HCT116 (cell line): ENCODE measurements around the gene FKBP4. TPM values are rescaled to one million over a fixed set of nuclear protein-coding genes. Genes with fewer than 3 reads are reported as not detected.

Experiments used
- ATAC-seq: fragments of 200-7000 bp; cut with Tn5 transposase; 2 replicates; pipeline ENCODE4 v1.9.1; 2020; ENCODE audit warnings: mild to moderate bottlenecking, moderate library complexity
- BruUV-seq: library from RNA; stranded (reverse); fragments of 400-500 nt; replicated peaks from 2 replicates; lab custom pipeline; 2021; lab: Mats Ljungman, UMichigan
- CTCF ChIA-PET: fragments of 300-600 bp; sonication (Branson Sonifier 250); formaldehyde crosslinking; loops from one replicate; lab custom pipeline; 2021; ENCODE audit warnings: antibody characterized with exemption; lab: Charles Lee
- POLR2A ChIA-PET: fragments of 300-600, 350-600 bp; sonication (Branson Sonifier 250); formaldehyde crosslinking; loops from one replicate; lab custom pipeline; 2021; ENCODE audit warnings: antibody characterized with exemption; lab: Charles Lee
- RAD21 ChIA-PET, 2 experiments: fragments of 300-600 bp; sonication (Branson Sonifier 250); formaldehyde crosslinking; loops; one replicate each; lab custom pipeline; 2023; ENCODE audit warnings: low total read pairs in 2 of 2; ENCODE audit not compliant: uncharacterized antibody in 2 of 2, unreplicated experiment in 2 of 2, low non-redundant PET in 1 of 2; lab: Charles Lee
- DNase-seq: peaks from one replicate; pipeline ENCODE4 v3.0.0-alpha.2; 2010; ENCODE audit warnings: low read depth, low spot score
- H2AFZ ChIP-seq: fragments of 200-600 bp; shearing (Covaris generic), sonication (generic); 2 replicates; pipeline ENCODE4 v1.6.1; 2017; ENCODE audit warnings: low read depth, mixed run types, mixed read lengths, antibody characterized with exemption, low read length; ENCODE audit not compliant: poor library complexity, severe bottlenecking
- H3K27ac ChIP-seq: 2 replicates; pipeline ENCODE4 v1.5.1; 2012; ENCODE audit warnings: low read depth, low read length
- H3K27me3 ChIP-seq: fragments of 200-600 bp; sonication (generic); 2 replicates; pipeline ENCODE4 v1.6.1; 2016; ENCODE audit warnings: mixed run types, low read length, mixed read lengths; ENCODE audit not compliant: insufficient read depth
- H3K36me3 ChIP-seq, 2 experiments: fragments of 200-500 bp in 1 of 2; fragments of 200-600 bp in 1 of 2; sonication (Bioruptor generic) in 1 of 2; sonication (generic) in 1 of 2; 2 replicates each; pipeline versions ENCODE4 v1.5.1 to v1.6.1; 2014 to 2016; ENCODE audit warnings: low read length in 2 of 2, inconsistent platforms in 1 of 2, mixed read lengths in 1 of 2, mixed run types in 1 of 2; ENCODE audit not compliant: insufficient read depth in 2 of 2, control insufficient read depth in 1 of 2
- H3K4me1 ChIP-seq, 2 experiments: fragments of 200-600 bp in 1 of 2; sonication (generic) in 1 of 2; 2 replicates each; pipeline versions ENCODE4 v1.5.1 to v1.6.1; 2012 to 2017; ENCODE audit warnings: low read length in 2 of 2, inconsistent platforms in 1 of 2, mild to moderate bottlenecking in 1 of 2, mixed read lengths in 1 of 2, mixed run types in 1 of 2, moderate library complexity in 1 of 2; ENCODE audit not compliant: insufficient read depth in 2 of 2, control insufficient read depth in 1 of 2
- H3K4me2 ChIP-seq: fragments of 200-600 bp; sonication (generic); 2 replicates; pipeline ENCODE4 v1.6.1; 2017; ENCODE audit warnings: mixed run types, low read length, mixed read lengths
- H3K4me3 ChIP-seq, 2 experiments: fragments of 200-600 bp in 1 of 2; sonication (generic) in 1 of 2; replicated peaks in 1 of 2; 2 replicates each; pipeline ENCODE4 v1.5.1; 2011 to 2016; ENCODE audit warnings: low read length in 2 of 2, control low read depth in 1 of 2, low read depth in 1 of 2, mild to moderate bottlenecking in 1 of 2, mixed read lengths in 1 of 2, mixed run types in 1 of 2
- H3K79me2 ChIP-seq: fragments of 200-600 bp; sonication (generic); 2 replicates; pipeline ENCODE4 v1.6.1; 2017; ENCODE audit warnings: mild to moderate bottlenecking, mixed run types, low read length, moderate library complexity, mixed read lengths; ENCODE audit not compliant: insufficient read depth
- H3K9ac ChIP-seq: fragments of 200-600 bp; sonication (generic); 2 replicates; pipeline ENCODE4 v1.6.1; 2016; ENCODE audit warnings: low read length, mixed read lengths
- H3K9me2 ChIP-seq: fragments of 200-600 bp; sonication (generic), shearing (Covaris generic); 2 replicates; pipeline ENCODE4 v1.6.1; 2017; ENCODE audit warnings: mixed run types, mild to moderate bottlenecking, moderate library complexity; ENCODE audit not compliant: insufficient read depth
- H3K9me3 ChIP-seq, 2 experiments: fragments of 200-500 bp in 1 of 2; fragments of 200-600 bp in 1 of 2; sonication (Bioruptor generic) in 1 of 2; sonication (generic) in 1 of 2; 2 replicates each; pipeline ENCODE4 v1.6.1; 2014 to 2017; ENCODE audit warnings: low read length in 2 of 2, mixed read lengths in 2 of 2, inconsistent platforms in 1 of 2, low read depth in 1 of 2, mild to moderate bottlenecking in 1 of 2, mixed run types in 1 of 2, moderate library complexity in 1 of 2; ENCODE audit not compliant: control insufficient read depth in 1 of 2, insufficient read depth in 1 of 2
- H4K20me1 ChIP-seq: fragments of 200-600 bp; sonication (generic), shearing (Covaris generic); 2 replicates; pipeline ENCODE4 v1.6.1; 2017; ENCODE audit warnings: mixed run types, mild to moderate bottlenecking, moderate library complexity; ENCODE audit not compliant: insufficient read depth
- CBX3 ChIP-seq: IDR thresholded peaks from 2 replicates; pipeline ENCODE4 v1.6.1; 2012; ENCODE audit warnings: low read depth
- CTCF ChIP-seq, 3 experiments: fragments of 200-600 bp in 1 of 3; sonication (generic) in 1 of 3; IDR thresholded peaks in 2 of 3; conservative IDR thresholded peaks in 1 of 3; 2 replicates each; pipeline ENCODE4 v1.5.1; 2012 to 2017; ENCODE audit warnings: low read depth in 2 of 3, low read length in 2 of 3, antibody characterized with exemption in 1 of 3, borderline replicate concordance in 1 of 3, control low read depth in 1 of 3, mild to moderate bottlenecking in 1 of 3, mixed read lengths in 1 of 3, mixed run types in 1 of 3, moderate library complexity in 1 of 3; ENCODE audit not compliant: insufficient read depth in 1 of 3
- EGR1 ChIP-seq: IDR thresholded peaks from 2 replicates; pipeline ENCODE4 v1.6.1; 2012; ENCODE audit warnings: low read depth
- EZH2 ChIP-seq: fragments of 200-600 bp; sonication (generic); IDR thresholded peaks from 2 replicates; pipeline ENCODE4 v1.6.1; 2017; ENCODE audit warnings: antibody characterized with exemption, mixed run types
- EZH2phosphoT487 ChIP-seq: fragments of 200-600 bp; IDR thresholded peaks from 2 replicates; pipeline ENCODE4 v1.6.1; 2018; ENCODE audit warnings: antibody characterized with exemption, borderline replicate concordance
- POLR2AphosphoS5 ChIP-seq: IDR thresholded peaks from 2 replicates; pipeline ENCODE4 v1.6.1; 2011; ENCODE audit warnings: mild to moderate bottlenecking, low read depth, low read length, moderate library complexity
- SP1 ChIP-seq: IDR thresholded peaks from 2 replicates; pipeline ENCODE4 v1.6.1; 2012; ENCODE audit warnings: low read depth
- YY1 ChIP-seq: IDR thresholded peaks from 2 replicates; pipeline ENCODE4 v1.6.1; 2011; ENCODE audit warnings: low read length, low read depth, moderate library complexity, mild to moderate bottlenecking; ENCODE audit not compliant: insufficient replicate concordance; ENCODE audit errors: extremely low read depth
- ZBTB33 ChIP-seq: IDR thresholded peaks from 2 replicates; pipeline ENCODE4 v1.6.1; 2011; ENCODE audit warnings: mild to moderate bottlenecking, low read length, moderate library complexity; ENCODE audit not compliant: insufficient replicate concordance; ENCODE audit errors: extremely low read depth
- ZFX ChIP-seq: fragments of 450-650 bp; IDR thresholded peaks from 2 replicates; pipeline ENCODE4 v1.6.1; 2017
- ZNF274 ChIP-seq: fragments of 200-500 bp; sonication (Bioruptor generic); IDR thresholded peaks from 2 replicates; pipeline ENCODE4 v1.6.1; 2014; ENCODE audit warnings: mild to moderate bottlenecking, low read depth, low read length, inconsistent platforms
- intact Hi-C: fragments of 100-400 bp; cut with micrococcal nuclease; formaldehyde crosslinking; loops from 2 replicates; pipeline ENCODE4 v1.10.0; 2022
- total RNA-seq: library from RNA; stranded (reverse); gene quantifications from one replicate; pipeline ENCODE4 v1.2.1, GENCODE V29; 2021; ENCODE audit not compliant: unreplicated experiment
- TF ChIP-seq, protein P1 (sequence below): IDR thresholded peaks from 2 replicates; pipeline ENCODE4 v1.6.1; 2012

Gene FKBP4
- total RNA-seq, 1 experiment from 2014 or later = 178 TPM

DNA sequence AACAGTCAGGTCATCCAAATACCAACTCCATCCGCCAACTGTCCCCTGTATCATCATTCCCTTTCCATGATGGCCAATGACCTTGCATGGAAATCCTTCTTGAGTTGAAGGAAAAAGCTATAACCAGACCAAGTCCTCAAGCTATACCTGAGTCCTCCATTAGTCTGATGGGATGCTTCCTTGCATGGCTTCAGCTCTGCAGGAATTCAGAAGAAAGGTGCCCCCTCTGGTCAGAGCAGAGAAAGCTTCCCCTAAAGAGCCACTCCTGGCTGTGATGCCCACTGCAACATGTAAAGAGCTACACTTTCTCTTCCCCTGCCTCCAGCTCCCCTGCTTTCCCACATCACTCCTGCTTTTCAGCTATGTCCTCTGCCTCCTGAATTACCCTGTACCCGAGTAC, 43.1 kb upstream of the FKBP4 start:
- H3K4me3 ChIP-seq = no peak overlapping the region
- ChIA-PET RAD21 (interaction anchor here in 1 of 2 experiments (0.9 kb wide), 1 partner anchor 33 kb away, joined by 3 read pairs; no protein-coding TSS in a partner anchor), CTCF (interaction anchor here (2.2 kb wide), 1 partner anchor 32 kb away, joined by 9 read pairs; no protein-coding TSS in a partner anchor), POLR2A (no interaction called here)
- no peaks in the 10 kb centered on the region for H4K20me1 ChIP-seq
- no TSS peak for BruUV-seq
- H3K79me2 ChIP-seq = no peaks in the 10 kb centered on the region
- intact Hi-C loops = no loop called here
- no peaks in the 10 kb centered on the region for H3K4me1 ChIP-seq
- H2AFZ ChIP-seq = no peak overlapping the region
- no peaks in the 10 kb centered on the region for H3K36me3 ChIP-seq
- no peaks in the 10 kb centered on the region for H3K9me2 ChIP-seq
- no peak overlapping the region for H3K9ac ChIP-seq
- H3K4me2 ChIP-seq = no peak overlapping the region
- no peak for DNase-seq
- peaks cover 55% of the 10 kb centered on the region for H3K27me3 ChIP-seq
- no peak overlapping the region for H3K27ac ChIP-seq
- TF ChIP-seq, protein P1, sequence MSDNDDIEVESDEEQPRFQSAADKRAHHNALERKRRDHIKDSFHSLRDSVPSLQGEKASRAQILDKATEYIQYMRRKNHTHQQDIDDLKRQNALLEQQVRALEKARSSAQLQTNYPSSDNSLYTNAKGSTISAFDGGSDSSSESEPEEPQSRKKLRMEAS = no peak
- TF ChIP-seq CTCF (IDR thresholded peaks at IDR 0.05 in 2 of 3, conservative IDR thresholded peaks at IDR 0.05 in 1 of 3; ENCODE audit: borderline replicate concordance in 1 of 3, insufficient read depth in 1 of 3, low read depth in 2 of 3, low read length in 2 of 3) = 0 out of 6 replicates have a peak, but pooled peaks of 1 of the 3 experiments have one; percentile 13
- ATAC-seq = peak; percentile 73
- H3K9me3 ChIP-seq = no peaks in the 10 kb centered on the region

- H3K27ac ChIP-seq = no peak overlapping the region
- no peaks in the 10 kb centered on the region for H4K20me1 ChIP-seq
- no peaks in the 10 kb centered on the region for H3K36me3 ChIP-seq
- no peak overlapping the region for H2AFZ ChIP-seq
- no peak overlapping the region for H3K4me2 ChIP-seq
- H3K9ac ChIP-seq = no peak overlapping the region
- no peaks in the 10 kb centered on the region for H3K9me3 ChIP-seq
- DNase-seq (peak; percentile 16), ATAC-seq (peak; percentile 98)
- intact Hi-C loops = no loop called here
- H3K27me3 ChIP-seq = peaks cover 64% of the 10 kb centered on the region
- no peaks in the 10 kb centered on the region for H3K4me1 ChIP-seq
- CTCF ChIA-PET = no interaction called here
- RAD21 ChIA-PET = no interaction called here
- POLR2A ChIA-PET = no interaction called here
- no peak overlapping the region for H3K4me3 ChIP-seq
- H3K79me2 ChIP-seq = no peaks in the 10 kb centered on the region
- H3K9me2 ChIP-seq = no peaks in the 10 kb centered on the region
- BruUV-seq = no TSS peak
- no peak for TF ChIP-seq EZH2phosphoT487
- TF ChIP-seq ZNF274 = no peak
- peak; percentile 29; the same call in 1 of the 2 replicates for TF ChIP-seq POLR2AphosphoS5
- no peak for TF ChIP-seq SP1
- no peak for TF ChIP-seq ZBTB33
- no peak for TF ChIP-seq YY1
- TF ChIP-seq ZFX = no peak
- no peak for TF ChIP-seq EGR1
- no peak for TF ChIP-seq EZH2
- peak; percentile 52; the same call in 1 of the 2 replicates for TF ChIP-seq CBX3
Measured at GRCh38 chr12:2752676-2753371, 41.9 kb upstream of the FKBP4 start.
